ENCODE data around the gene ATRNL1. TPM values are rescaled to one million over a fixed set of nuclear protein-coding genes. Genes with fewer than 3 reads are reported as not detected.

ATRNL1 gene
- total and polyA plus RNA-seq, 2 of the 8 experiments (the other 6 are each of a cell fraction or from before 2014, with no cell fraction given) = 5.1 to 17.6 TPM

GRCh38 chr10:115065801-115066200, 27.4 kb upstream of the ATRNL1 start:
- no peak for TF ChIP-seq RFX5 (IDR thresholded peaks at IDR 0.05; ENCODE audit: borderline replicate concordance, low read depth, low read length)
- no peak for TF ChIP-seq BCL11A (IDR thresholded peaks at IDR 0.05; ENCODE audit: low read depth in 2 of 2, low read length in 2 of 2)
- TF ChIP-seq, protein P1, sequence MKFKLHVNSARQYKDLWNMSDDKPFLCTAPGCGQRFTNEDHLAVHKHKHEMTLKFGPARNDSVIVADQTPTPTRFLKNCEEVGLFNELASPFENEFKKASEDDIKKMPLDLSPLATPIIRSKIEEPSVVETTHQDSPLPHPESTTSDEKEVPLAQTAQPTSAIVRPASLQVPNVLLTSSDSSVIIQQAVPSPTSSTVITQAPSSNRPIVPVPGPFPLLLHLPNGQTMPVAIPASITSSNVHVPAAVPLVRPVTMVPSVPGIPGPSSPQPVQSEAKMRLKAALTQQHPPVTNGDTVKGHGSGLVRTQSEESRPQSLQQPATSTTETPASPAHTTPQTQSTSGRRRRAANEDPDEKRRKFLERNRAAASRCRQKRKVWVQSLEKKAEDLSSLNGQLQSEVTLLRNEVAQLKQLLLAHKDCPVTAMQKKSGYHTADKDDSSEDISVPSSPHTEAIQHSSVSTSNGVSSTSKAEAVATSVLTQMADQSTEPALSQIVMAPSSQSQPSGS (IDR thresholded peaks at IDR 0.05; ENCODE audit: low read length) = no peak
- TF ChIP-seq POU5F1 (IDR thresholded peaks at IDR 0.05; ENCODE audit: low read depth, low read length) = no peak
- TF ChIP-seq EP300 (IDR thresholded peaks at IDR 0.05; ENCODE audit: borderline replicate concordance in 1 of 2, low read depth in 2 of 2, low read length in 2 of 2) = no peak
- TF ChIP-seq TAF7 (optimal IDR thresholded peaks at IDR 0.05; ENCODE audit: borderline replicate concordance, low read depth, low read length) = no peak
- no peak for TF ChIP-seq KDM1A (IDR thresholded peaks at IDR 0.05; ENCODE audit: borderline replicate concordance, low read length)
- no peak for TF ChIP-seq CEBPB (IDR thresholded peaks at IDR 0.05; ENCODE audit: low read depth, low read length)
- Histone ChIP-seq H2AK5ac (ENCODE audit: low read depth, low read length) (no peak overlapping the region), H3K23me2 (ENCODE audit: low read depth, low read length) (no peaks in the 10 kb centered on the region), H3K4ac (replicated peaks; ENCODE audit: insufficient read length, low read depth, low read length) (no peak overlapping the region), H3K27ac (ENCODE audit: low read depth, low read length) (no peak overlapping the region), H4K5ac (ENCODE audit: insufficient read length, low read depth, low read length) (no peak overlapping the region), H3K4me3 (ENCODE audit: extremely low read depth in 1 of 4, insufficient read depth in 2 of 4, low read depth in 3 of 4, low read length in 4 of 4) (no peak overlapping the region), H2BK12ac (ENCODE audit: low read depth, low read length) (no peak overlapping the region), H2BK20ac (ENCODE audit: low read length) (no peak overlapping the region), H2BK5ac (ENCODE audit: low read depth, low read length) (no peak overlapping the region), H3K14ac (ENCODE audit: insufficient read length) (no peak overlapping the region), H3K79me1 (ENCODE audit: low read depth, low read length) (no peaks in the 10 kb centered on the region), H3K36me3 (ENCODE audit: control insufficient read depth in 2 of 4, insufficient read depth in 4 of 4, low read length in 3 of 4) (no peaks in the 10 kb centered on the region), H3K4me1 (replicated peaks in 1 of 4; ENCODE audit: control insufficient read depth in 3 of 4, insufficient read depth in 4 of 4, low read length in 3 of 4) (peaks cover 0 to 3% (median under 1%) of the 10 kb centered on the region in 4 experiments; a peak in 2 of 7 replicates), H4K8ac (ENCODE audit: extremely low read depth, insufficient read depth, low read length) (no peak overlapping the region), H2BK120ac (replicated peaks; ENCODE audit: low read depth, low read length) (no peak overlapping the region), H4K20me1 (replicated peaks in 1 of 2; ENCODE audit: control insufficient read depth in 1 of 2, insufficient read depth in 2 of 2, low read length in 2 of 2) (no peaks in the 10 kb centered on the region), H3K4me2 (ENCODE audit: insufficient read depth in 1 of 2, low read depth in 2 of 2, low read length in 2 of 2) (no peak overlapping the region), H3K56ac (replicated peaks; ENCODE audit: insufficient read length, low read depth, low read length) (no peak overlapping the region), H3K27me3 (replicated peaks in 1 of 4; ENCODE audit: control insufficient read depth in 3 of 4, extremely low read depth in 1 of 4, insufficient read depth in 3 of 4, low read length in 3 of 4) (no peaks in the 10 kb centered on the region), H2AFZ (ENCODE audit: low read length) (0 out of 2 replicates have a peak overlapping the region, but pooled peaks have one; percentile 5), H3K18ac (ENCODE audit: extremely low read depth, low read length) (no peak overlapping the region), H3K23ac (ENCODE audit: insufficient read length) (no peak overlapping the region), H3K9ac (replicated peaks in 1 of 4; ENCODE audit: extremely low read depth in 1 of 4, low read depth in 3 of 4, low read length in 3 of 4) (no peak overlapping the region), H3K9me3 (ENCODE audit: insufficient read depth in 2 of 2, low read depth in 1 of 2, low read length in 1 of 2) (no peaks in the 10 kb centered on the region), H4K91ac (replicated peaks; ENCODE audit: insufficient read length, low read length) (no peak overlapping the region), H2BK15ac (ENCODE audit: low read length) (no peak overlapping the region), H3K79me2 (ENCODE audit: control insufficient read depth in 1 of 2, insufficient read depth in 2 of 2, low read length in 2 of 2) (no peaks in the 10 kb centered on the region)
- POLR2A ChIA-PET (ENCODE audit: partially characterized antibody) = no interaction called here
- no peak for DNase-seq (ENCODE audit: low read depth in 1 of 2, low spot score in 2 of 2)
- FAIRE-seq = no peak
- 77% methylated on average over 6 of the region's 6 CpGs; no CpG with 5 or more reads in 1 of the 2 experiments for WGBS, 2 experiments (ENCODE audit: extremely low coverage in 1 of 2, insufficient coverage in 1 of 2, insufficient read length in 1 of 2, insufficient replicate concordance in 2 of 2, low coverage in 1 of 2, low lambda C conversion rate in 2 of 2, missing lambda C conversion rate in 1 of 2)
- CTCF ChIA-PET (ENCODE audit: partially characterized antibody) = no interaction called here

All from H1 (cell line).